Mesothelial cell of epicardium (in vitro differentiated cells): ENCODE results near the gene SYT3. TPM values are rescaled to one million over a fixed set of nuclear protein-coding genes. Genes with fewer than 3 reads are reported as not detected.

Experiments
- DNase-seq, 2 experiments: peaks; one replicate each; pipeline ENCODE4 v3.0.0; 2021; ENCODE audit warnings: low spot score in 2 of 2; ENCODE audit not compliant: unreplicated experiment in 2 of 2
- H3K27ac Mint-ChIP-seq: 2 replicates; pipeline ENCODE4 v1.8.0; 2021; ENCODE audit warnings: mixed read lengths
- H3K27me3 Mint-ChIP-seq: 2 replicates; pipeline ENCODE4 v1.8.0; 2021; ENCODE audit warnings: low read depth, mixed read lengths
- H3K36me3 Mint-ChIP-seq: 2 replicates; pipeline ENCODE4 v1.8.0; 2021; ENCODE audit warnings: mixed read lengths
- H3K4me1 Mint-ChIP-seq: 2 replicates; pipeline ENCODE4 v1.8.0; 2021; ENCODE audit warnings: mixed read lengths
- H3K4me3 Mint-ChIP-seq: 2 replicates; pipeline ENCODE4 v1.8.0; 2021; ENCODE audit warnings: mild to moderate bottlenecking, moderate library complexity, mixed read lengths
- H3K9me3 Mint-ChIP-seq: 2 replicates; pipeline ENCODE4 v1.8.0; 2021; ENCODE audit warnings: mixed read lengths
- total RNA-seq: library from RNA; stranded (reverse); gene quantifications from 3 replicates; pipeline ENCODE4 v1.2.1, GENCODE V29; 2021
- TF ChIP-seq, protein P1 (sequence below): fragments of 200-600 bp; sonication (generic); IDR thresholded peaks from one replicate; pipeline ENCODE4 v1.5.0; 2021; ENCODE audit warnings: antibody characterized with exemption; ENCODE audit not compliant: unreplicated experiment

Gene SYT3
- total RNA-seq, 1 donor from 2014 or later, result 0.60 TPM

DNA sequence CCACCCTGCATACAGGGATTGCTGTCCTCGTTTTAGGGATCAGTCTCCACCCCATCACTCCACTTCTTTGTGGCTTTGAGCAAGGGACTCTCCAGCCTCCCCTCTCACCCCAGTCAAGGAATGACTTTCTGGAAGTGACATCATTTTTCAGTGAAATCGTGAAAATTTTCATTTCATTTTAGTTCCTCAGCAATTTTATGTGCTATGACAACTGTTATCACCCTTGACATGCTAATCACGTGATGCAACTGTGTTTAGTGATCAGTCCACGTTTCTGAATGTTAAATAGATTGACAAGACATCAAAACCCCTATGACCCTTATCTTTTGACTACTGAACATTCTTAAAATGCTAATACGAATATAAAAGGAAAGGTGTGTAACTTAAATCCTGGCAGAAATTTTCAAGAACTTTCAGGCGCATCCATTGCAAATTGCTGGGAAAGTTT is 17.6 kb upstream of the SYT3 start:
- Mint-ChIP-seq H3K4me1 (peaks cover 16% of the 10 kb centered on the region), H3K27me3 (peaks cover 91% of the 10 kb centered on the region), H3K9me3 (peaks cover 6% of the 10 kb centered on the region)

DNA sequence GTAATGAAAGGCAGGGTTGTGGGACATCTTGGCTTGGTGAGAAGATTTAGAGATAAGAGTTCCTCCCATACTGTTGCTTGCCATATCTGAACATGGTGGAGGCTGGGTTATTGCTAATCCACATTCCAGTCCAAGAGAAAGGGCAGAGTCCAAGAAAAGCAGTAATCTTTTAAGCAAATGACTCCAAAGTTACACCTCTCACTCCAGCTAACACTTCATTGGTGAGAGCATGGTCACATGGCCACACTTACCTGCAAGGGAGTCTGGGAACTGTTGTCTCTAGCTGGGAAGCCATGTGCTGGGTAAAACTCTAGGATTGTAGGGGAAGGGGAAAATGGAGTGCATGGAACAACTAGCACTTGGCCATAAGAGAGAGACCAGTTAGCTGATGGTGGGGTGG is 15.2 kb upstream of the SYT3 start:
- no peak for DNase-seq
- TF ChIP-seq, protein P1, sequence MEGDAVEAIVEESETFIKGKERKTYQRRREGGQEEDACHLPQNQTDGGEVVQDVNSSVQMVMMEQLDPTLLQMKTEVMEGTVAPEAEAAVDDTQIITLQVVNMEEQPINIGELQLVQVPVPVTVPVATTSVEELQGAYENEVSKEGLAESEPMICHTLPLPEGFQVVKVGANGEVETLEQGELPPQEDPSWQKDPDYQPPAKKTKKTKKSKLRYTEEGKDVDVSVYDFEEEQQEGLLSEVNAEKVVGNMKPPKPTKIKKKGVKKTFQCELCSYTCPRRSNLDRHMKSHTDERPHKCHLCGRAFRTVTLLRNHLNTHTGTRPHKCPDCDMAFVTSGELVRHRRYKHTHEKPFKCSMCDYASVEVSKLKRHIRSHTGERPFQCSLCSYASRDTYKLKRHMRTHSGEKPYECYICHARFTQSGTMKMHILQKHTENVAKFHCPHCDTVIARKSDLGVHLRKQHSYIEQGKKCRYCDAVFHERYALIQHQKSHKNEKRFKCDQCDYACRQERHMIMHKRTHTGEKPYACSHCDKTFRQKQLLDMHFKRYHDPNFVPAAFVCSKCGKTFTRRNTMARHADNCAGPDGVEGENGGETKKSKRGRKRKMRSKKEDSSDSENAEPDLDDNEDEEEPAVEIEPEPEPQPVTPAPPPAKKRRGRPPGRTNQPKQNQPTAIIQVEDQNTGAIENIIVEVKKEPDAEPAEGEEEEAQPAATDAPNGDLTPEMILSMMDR, result no peak
- Mint-ChIP-seq H3K9me3 (peaks cover 6% of the 10 kb centered on the region), H3K36me3 (no peaks in the 10 kb centered on the region), H3K27me3 (peaks cover 78% of the 10 kb centered on the region), H3K27ac (no peak overlapping the region), H3K4me3 (no peak overlapping the region), H3K4me1 (peaks cover 13% of the 10 kb centered on the region)

More for the DNA sequence above, 17.6 kb upstream of the SYT3 start:
- no peaks in the 10 kb centered on the region for H3K36me3 Mint-ChIP-seq
- no peak for DNase-seq
- TF ChIP-seq, protein P1, result no peak
- H3K27ac Mint-ChIP-seq, result peak overlapping the region; percentile 51
- H3K4me3 Mint-ChIP-seq, result peak overlapping the region; percentile 83

DNA sequence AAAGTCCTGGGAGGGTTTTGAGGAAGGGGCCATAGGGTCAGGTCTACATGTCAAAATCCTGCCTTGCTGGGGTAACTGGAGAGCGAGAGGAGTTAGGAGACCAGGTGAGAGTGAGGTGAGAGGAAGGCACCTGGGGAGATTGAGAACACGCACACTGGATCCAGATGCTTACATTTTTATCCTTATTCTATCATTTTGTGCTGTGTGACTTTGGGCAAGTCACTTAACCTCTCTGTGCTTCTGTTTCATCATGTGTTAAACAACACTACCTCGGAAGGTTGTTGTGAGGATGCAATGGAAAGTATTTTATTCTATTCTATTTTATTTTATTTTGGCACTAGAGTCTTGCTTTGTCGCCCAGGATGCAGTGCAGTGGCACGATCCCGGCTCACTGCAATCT is 13.0 kb upstream of the SYT3 start:
- TF ChIP-seq, protein P1, result no peak
- Mint-ChIP-seq H3K27ac (no peak overlapping the region), H3K27me3 (peaks cover 73% of the 10 kb centered on the region), H3K36me3 (no peaks in the 10 kb centered on the region), H3K4me1 (peaks cover 5% of the 10 kb centered on the region), H3K9me3 (peaks cover 6% of the 10 kb centered on the region), H3K4me3 (no peak overlapping the region)
- DNase-seq, result no peak

DNA sequence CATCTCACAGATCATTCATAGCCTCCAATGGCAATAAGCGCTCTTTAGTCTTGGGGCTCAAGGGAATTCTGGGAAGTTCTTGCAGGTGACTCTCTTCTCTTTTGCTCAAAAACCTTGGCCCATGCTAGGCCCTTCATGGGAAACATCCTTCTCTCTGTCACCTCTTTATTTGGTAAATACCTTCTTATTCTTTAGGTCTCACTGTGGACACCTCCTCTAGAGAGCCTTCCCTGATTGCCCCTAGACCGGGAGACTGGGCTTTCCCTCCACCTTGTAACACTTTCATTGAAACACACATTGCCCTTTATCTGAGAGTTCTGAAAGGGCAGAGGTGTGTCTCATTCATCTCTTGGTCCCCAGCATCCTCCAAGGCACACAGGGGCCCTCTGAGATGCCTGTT is 11.5 kb upstream of the SYT3 start:
- H3K4me3 Mint-ChIP-seq, result no peak overlapping the region
- peaks cover 6% of the 10 kb centered on the region for H3K9me3 Mint-ChIP-seq
- H3K27ac Mint-ChIP-seq, result no peak overlapping the region
- TF ChIP-seq, protein P1, result no peak
- no peak for DNase-seq
- peaks cover 65% of the 10 kb centered on the region for H3K27me3 Mint-ChIP-seq
- H3K4me1 Mint-ChIP-seq, result no peaks in the 10 kb centered on the region
- no peaks in the 10 kb centered on the region for H3K36me3 Mint-ChIP-seq

DNA sequence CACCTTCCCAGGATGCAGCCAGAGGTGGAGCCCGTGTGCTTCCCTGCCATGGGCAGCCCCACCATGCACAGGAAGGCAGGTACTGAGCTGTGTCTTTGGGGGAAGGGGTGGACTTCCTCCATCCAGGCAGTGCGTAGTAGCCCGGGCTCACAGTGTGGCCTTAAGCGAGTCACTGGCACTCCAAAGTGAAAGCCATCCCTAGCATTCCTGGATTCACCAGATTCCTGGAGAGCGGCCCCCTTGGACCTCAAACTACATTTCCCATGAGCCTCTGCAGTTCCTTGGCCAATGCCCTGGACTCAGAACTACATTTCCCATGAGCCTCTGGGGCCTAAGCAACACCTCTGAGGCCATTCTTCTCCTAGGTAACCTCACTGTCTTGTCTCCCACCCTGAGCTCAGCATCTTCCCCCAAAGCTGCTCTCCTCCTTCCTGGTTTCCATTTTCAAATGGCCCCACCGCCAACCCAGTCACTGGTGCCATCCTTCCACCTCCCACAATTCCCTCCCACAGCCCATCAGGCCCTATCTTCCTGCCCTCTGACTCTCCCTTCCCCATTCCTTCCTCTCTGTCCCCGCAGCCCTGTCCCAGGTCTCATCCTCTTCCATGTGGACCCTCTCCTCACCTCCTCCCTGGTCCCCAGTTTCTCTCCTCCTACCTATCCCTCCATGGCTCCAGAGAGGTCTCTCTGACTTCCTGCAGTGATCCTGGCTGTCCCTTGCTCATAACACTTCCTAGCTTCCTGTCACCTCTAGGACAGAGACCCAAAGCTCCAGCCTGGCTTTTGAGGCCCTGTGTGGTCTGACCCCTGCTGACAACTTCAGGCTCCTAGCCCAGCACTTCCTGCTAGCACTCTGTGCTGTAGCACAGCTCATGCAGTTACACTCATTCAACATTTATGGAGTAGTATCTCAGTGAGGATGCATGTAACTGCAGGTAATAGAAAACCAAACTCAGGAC is 10.0 kb upstream of the SYT3 start, which contains the start of gene C19orf81:
Gene C19orf81, plus strand, starts transcription at position 13 of the 959 bp plus-strand sequence. Its CDS starts 0 bp downstream, at position 13.
- Mint-ChIP-seq H3K36me3 (no peaks in the 10 kb centered on the region), H3K4me3 (no peak within 1 kb of the TSS), H3K27ac (no peak within 1 kb of the TSS), H3K4me1 (no peaks in the 10 kb centered on the region), H3K9me3 (peaks cover under 1% of the 10 kb centered on the region), H3K27me3 (peaks cover 50% of the 10 kb centered on the region)
- TF ChIP-seq, protein P1, result no peak
- no peak for DNase-seq
